ELF-1 (cell line): ENCODE measurements around the gene EIF2B4.
A peak's percentile ranks its signal among the peaks of the same experiment; 100 is the strongest.
"Not testable (repeated sequence)": the region's sequence is repeated elsewhere in the genome, so short reads cannot be mapped to it uniquely, and the experiment has no call there.

Experiments used
- DNase-seq: peaks from one replicate; pipeline ENCODE4 v3.0.0-alpha.2; 2016; ENCODE audit warnings: low read depth, low spot score

EIF2B4 gene

GRCh38 chr2:27347641-27348040, 22.5 kb downstream of the EIF2B4 start:
- DNase-seq: no peak

DNA sequence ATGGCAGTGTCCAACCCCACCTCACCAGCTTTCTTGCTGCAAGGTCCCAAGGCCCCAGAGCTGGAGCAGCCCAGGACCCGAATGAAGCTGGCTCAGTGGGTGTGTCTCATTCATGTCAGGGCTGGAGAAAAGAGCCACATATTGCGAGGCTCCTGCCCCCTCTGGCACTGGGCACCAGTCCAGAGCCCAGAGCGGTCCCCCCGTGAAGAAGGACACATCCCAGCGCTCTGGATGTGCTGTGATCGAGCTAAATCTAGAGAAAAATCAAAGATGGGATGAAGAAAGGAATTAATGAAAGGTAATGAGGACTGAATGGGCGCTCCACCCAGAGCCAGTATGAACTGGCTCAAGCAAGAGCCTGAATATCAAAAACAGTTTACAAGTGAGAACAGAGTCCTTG, 34.0 kb downstream of the EIF2B4 start:
- DNase-seq: no peak

DNA sequence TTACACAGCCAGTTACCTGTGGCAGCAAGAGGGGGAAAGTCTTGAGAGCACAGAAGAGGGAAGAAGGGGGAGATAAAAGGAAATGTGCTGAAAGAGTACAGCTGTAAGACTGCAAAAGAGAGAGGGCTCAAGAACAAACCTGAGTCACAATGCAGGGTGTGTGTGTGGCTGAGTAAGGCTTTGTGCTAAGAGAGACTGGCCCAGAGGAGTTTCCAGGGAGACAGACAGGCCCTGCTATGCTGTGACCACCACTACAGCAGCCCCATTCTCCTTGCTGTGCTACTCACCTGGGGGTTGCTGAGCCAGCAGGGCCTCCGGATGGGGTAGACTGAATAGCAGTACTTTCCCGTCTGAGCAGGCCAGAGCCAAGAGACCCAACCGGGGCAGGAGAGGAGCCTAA, 34.8 kb downstream of the EIF2B4 start:
- DNase-seq: no peak

DNA sequence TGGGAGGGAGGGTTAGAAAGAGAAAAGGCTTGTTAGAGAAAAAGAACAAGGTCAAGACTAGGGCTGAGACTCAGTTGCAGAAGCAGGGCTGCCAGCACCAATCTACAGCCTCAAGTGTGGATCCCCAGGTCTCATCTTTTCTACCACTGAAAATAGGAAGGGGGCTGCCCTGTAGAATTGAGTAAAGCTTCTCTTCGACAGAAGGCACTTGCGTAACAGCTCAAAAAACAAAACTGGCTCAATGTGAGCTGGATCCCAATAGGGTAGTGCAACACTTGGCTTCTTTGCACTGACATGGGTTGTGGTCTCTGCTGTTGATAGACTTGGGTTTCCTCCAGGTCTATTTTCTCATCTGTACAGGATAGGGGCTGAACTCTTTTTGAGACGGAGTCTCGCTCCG, 45.4 kb downstream of the EIF2B4 start:
- no peak for DNase-seq

DNA sequence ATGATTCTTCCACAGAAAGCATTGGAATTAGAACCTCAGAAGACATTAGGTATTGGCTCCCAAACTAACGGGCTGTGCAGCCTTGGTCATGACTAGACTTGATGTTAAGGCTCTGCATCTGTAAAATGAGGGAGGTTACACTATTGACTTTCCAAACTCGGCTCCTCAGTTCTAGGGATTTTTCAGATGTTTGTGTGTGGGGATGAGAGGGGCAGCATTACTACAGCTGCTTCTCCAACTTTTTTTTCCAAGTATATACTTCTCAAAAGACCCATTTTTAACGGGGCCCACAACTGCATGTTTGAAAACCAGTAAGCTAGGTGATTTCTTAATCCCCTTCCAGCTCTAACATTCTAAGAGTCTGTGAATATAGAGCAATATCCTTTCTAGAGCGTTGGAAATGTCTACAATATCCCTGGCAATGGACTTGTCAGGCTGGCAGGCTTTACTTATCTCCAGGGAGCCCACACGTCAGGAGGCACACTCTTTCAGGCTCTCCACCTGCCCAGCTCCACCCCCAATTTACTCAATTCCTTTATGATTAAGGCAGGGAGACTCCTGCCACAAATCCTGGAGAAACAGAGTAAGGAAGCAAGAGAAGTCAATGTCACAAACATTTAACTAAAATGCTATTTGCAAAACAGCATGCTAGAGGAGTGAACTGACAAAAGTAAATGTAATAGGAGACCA, 46.4 kb downstream of the EIF2B4 start:
- no peak for DNase-seq

DNA sequence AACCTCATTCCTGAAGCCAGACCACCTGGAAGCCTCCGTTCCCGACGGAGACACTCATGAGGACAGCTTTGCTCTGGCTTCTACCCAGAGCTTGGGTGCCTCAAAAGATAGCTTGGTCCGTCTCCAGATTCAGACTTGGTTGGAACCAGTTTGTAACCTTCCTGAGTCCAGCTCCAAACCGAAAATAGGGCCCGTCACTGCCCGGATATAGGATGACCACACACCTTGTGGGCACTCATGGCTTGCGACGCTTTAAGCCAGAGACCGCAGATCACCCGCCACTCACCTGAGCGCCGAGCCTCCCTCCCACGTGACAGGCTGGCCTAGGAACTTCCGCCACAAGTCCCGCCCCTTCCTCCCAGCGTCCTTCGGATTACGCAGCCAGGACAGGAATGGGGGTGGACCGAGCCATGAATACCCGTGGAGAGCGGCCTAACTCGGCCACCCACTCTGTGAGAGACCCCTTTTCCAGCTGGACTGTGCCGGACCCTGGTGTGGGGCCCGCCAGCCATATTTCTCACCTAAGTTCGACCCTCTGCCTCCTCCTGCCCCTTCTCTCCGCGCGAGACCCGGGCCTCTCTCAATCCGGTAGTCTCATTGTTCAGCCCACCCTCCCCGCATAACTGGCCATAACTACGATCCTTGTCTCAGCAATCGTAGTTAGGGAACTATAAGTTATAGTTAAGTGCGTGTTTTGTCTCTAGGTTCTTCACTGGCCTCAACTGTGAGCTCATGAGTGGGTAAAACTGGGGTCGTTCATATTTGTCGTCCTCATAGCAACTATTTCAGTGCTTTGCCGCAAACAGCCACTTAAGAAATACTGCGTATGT, 47.2 kb downstream of the EIF2B4 start, which contains the start of gene MPV17:
MPV17 (minus strand) TSS at position 332 of the 830 bp plus-strand sequence. CDS start 580 bp downstream, outside the sequence.
- peak; percentile 95 for DNase-seq

DNA sequence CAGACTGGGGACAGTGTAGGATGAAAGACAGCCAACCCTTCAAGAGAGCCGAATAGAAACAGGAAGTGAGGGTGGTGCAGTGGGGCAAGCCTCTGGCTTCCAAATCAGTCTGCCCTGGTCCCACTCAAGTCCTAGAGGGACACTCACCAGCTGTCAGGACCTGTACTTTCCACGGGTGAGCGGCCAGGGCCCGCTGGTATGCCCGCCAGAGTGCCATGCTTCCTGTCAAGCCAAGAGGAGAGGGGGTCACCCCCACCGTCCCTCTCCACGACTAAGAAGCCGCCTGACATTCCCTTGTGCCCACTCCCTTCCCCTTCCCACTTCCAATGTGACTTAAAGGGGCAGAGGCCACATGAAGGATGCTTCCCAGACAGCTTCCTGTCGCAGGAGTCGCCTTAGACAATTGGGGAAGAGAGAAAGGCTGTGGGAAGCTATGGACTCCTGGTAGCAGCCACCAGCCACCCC, 47.8 kb downstream of the EIF2B4 start:
- DNase-seq: peak; percentile 19

DNA sequence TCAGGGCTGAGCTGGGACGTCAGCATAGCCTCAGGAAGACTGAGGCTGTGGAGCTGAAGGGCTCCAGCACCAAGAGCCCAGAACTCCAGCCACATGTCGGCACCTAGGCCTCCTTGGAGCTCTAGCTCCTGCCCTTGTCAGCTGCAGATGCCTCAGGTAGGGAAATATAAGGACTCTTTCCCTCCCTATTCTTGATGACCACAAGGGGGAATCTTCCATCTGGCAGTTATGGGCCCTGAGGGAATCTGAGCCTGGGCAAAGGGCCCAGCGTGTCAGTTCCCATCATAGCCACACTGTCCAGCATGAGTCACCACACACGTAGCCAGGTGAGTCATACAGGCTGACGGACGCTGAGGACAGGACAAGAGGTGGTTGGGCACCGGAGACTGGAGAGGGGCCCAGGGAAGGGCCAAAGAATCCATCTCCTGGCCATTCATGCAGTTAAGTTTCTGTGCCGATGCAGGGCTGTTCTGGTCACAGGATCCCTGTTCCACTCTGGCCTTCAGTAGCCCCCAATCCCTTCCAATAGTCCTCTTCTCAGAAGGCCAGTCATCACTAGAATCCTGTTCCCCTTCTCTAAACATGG, 49.1 kb downstream of the EIF2B4 start:
- peak; percentile 89 for DNase-seq

DNA sequence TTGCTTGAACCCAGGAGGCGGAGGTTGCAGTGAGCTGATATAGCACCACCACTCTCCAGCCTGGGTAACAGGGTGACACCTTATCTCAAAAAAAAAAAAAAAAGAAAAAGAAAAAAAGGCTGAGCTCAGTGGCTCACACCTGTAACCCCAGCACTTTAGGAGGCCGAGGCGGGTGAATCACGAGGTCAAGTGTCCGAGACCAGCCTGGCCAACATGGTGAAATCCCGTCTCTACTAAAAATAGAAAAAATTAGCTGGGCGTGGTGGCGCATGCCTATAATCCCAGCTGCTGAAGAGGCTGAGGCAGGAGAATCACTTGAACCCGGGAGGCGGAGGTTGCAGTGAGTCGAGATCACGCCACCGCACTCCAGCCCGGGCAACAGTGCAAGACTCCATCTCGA, 50.3 kb downstream of the EIF2B4 start:
- not testable (repeated sequence) for DNase-seq

DNA sequence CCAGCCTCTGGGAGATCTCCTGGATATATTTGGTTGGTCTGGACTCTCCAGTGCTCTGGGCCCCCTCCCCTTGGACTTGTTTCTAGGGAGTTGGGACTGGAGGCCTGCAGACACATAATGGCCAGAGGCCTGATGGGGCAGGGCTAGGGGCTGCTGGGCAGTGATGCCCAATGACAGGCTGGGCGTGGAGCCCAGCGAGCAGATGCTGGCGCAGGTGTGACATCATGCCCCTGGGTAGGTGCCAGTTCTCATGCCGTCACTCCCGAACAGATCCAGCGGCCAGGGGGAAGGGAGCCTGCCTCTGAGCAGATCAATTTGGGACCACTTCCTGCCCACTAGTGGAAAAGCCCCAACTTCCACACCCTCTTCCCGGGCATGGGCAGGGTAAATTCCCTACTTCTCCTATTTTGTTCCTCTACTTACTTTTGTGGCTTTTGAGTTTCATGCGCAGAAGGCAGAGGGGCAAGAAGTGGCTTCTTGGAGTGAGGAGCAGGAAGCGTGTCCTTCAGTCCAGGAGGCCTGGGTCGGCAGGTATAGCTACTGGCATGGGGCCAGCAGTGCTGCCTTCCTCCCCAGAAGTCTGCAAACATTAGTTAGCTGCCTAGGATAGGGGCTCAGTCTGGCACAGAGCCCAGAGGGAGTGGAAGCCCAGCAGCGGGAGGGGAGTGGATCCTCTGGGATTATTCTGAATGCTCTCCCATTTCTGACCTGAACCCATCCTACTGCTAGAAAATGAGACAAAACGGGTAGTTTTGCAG, 53.3 kb downstream of the EIF2B4 start:
- DNase-seq: no peak

DNA sequence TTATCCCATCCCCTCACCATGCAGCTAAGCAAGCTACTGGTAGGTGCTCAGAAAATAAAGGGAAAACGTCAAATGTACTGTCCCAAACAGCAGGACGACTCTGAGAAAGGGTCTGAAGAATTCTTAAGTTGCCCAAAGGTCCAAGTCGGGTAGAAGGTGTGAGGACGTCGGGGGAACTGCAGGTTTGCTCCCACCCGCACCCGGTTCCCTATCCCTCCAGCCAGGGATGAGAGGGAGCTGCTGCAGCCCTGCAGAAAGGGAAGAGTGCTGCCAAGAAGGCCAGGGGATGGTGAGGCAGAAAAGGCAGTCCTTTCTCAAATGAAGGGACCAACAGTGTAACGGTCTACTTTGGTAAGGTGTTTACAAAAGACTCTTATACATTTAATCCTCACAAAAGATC, 55.0 kb downstream of the EIF2B4 start:
- no peak for DNase-seq

GRCh38 chr2:27314709-27315108, 55.4 kb downstream of the EIF2B4 start:
- no peak for DNase-seq
